Effector CD8-positive, alpha-beta T cell (primary cell): ENCODE data around the gene PHAF1.

ENCODE experiments used
- DNase-seq: peaks from one replicate; lab custom pipeline; 2025; lab: John Stamatoyannopoulos, UW

The PHAF1 gene

DNA sequence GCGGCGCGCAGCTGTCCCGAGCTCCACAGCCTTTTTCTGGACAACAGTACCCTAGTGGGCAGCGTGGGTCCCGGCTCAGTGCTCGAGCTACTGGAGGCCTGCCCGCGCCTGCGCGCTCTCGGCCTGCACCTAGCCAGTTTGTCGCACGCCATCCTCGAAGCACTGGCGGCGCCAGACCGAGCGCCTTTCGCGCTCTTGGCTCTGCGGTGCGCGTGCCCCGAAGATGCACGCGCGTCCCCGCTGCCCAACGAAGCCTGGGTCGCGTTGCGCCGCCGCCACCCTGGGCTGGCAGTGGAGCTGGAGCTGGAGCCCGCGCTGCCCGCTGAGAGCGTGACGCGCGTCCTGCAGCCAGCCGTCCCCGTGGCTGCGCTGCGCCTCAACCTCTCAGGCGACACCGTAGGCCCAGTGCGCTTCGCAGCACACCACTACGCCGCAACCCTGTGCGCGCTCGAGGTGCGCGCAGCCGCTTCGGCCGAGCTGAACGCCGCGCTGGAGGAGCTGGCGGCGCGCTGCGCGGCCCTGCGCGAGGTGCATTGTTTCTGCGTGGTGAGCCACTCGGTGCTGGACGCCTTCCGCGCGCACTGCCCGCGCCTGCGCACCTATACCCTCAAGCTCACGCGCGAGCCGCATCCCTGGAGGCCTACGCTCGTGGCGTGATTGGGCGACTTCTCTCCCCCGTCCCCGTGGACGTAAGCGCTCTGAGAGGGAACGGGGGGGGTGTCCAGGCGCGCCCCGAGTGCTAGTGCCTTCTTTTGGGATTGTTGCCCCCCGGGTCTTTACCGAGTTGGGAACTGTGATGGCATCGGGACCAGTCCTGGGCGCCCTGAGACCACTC is 53.6 kb downstream of the PHAF1 start:
- DNase-seq = no peak

DNA sequence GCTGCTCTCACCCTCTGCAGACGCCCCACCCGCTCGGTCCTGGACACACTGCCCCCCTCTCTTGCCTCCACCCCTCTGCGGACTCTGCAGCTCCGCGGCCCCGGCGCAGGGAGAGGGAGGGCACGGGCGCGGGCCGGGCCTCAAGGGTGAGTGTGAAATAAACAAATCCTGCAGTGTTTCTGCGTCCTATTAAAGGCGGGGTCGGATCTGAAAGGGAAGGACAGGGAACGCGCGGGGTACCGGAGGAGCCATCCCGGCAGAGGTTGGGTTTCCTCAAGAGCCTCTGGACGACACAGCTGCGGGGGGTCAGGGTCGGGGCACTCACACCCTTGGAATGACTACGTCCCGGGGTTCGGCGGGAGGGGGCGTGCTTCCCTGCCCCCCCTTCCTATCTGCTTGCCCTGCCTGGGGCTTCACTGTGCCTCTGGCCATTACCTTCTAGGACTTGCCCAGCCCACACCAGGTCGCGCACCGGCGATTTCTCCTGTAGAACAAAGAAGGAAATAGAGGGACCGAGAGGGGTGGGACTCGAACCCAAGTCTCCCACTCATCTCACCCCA is 54.3 kb downstream of the PHAF1 start:
- DNase-seq = no peak

DNA sequence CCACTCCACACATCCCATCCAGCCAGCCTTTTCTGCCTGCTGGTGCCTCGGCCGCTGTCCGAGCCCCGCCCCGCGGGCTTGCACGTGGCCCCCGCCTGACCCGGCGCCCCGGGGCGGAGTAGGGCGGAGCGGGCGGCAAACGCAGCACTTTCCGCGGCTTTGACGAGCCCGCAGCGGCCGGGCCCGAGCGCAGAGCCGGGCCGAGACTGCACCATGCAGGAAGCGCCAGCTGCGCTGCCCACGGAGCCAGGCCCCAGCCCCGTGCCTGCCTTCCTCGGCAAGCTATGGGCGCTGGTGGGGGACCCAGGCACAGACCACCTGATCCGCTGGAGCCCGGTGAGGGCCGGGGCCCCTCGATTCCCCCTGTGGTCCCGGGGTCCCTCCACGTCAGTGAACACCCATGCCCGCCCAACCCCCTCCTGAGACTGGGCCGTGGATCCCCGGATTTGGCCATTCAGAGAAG is 54.9 kb downstream of the PHAF1 start, which contains the start of gene HSF4:
TSS of gene HSF4 (plus strand) at position 147 of the 463 bp plus-strand sequence. CDS start at position 214, 67 bp downstream.
- no peak for DNase-seq

DNA sequence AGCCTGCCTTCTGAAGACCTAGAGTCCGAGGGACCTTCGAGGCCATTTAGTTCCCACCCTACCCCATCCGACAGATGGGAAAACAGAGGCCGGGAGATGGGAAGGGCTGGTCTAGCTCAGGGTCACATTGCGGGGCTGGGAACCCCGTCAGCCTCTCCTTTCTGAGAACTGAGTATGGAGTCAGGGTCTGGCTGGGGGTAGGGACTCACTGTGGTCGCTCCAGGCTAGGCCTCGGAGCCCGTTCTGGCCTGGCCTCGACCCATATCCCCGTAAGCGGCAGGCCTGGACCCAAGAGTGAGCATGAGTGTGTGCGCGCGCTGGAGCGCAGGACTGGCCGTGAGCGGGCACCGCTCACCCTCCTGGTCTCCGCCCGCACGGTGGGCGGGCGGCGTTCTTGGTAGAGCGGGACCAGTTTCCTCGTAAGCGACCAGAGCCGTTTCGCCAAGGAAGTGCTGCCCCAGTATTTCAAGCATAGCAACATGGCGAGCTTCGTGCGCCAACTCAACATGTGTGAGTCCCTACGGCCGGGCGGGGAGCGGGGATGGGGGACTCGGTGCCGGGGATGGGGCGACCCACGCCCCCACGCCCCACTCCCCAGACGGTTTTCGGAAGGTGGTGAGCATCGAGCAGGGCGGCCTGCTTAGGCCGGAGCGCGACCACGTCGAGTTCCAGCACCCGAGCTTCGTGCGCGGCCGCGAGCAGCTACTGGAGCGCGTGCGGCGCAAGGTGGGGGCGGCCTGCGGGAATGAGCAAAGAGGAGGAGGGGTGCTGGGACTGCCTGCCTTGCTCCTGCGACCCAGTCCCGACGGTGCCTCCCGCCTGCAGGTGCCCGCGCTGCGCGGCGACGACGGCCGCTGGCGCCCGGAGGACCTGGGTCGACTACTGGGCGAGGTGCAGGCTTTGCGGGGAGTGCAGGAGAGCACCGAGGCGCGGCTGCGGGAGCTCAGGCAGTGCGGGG is 55.7 kb downstream of the PHAF1 start:
- no peak for DNase-seq

DNA sequence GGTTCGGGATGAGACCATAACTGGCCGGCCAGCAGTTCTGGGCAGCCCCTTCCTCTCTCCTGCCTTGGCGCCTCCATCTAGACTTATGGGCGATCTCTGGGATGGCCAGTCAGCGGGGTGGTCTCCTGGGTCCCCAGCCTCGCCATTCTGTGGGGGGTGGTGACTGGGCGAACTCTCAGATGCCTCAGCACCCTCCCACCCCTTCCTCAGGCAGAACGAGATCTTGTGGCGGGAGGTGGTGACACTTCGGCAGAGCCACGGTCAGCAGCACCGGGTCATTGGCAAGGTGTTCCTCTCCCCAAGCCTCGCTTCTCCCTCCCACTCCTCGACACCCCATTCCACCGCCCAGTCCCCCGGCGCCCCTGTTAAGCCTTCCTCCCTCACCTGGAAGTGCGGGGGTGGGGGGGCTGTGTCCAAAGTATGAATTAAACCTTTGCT is 56.4 kb downstream of the PHAF1 start:
- no peak for DNase-seq

DNA sequence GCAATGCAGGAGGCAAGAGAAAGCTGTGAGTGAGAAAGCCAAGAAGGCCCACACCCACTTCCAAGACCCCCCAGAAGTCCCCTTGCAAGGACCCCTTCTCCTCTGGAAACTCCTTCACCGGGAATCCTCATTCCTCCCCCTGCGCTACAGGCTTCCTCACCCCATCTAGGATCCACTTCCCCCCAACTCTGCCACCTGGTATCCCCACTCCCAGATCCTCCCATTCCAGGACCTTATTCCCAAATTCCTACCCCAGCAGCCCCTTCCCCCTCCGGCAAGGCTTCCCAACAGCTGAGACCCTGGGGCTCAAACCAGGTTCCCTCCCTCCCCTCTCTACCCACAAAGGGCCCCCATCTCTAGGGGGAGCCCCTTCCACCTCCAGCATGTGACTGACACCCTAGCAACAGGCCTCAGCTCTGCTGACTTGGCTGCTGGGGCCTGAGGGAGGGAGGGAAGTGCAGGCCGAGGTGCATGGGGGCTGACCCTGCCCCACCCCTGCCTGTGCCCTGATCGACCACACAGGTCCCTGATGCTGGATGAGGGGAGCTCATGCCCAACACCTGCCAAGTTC is 56.9 kb downstream of the PHAF1 start:
- no peak for DNase-seq

DNA sequence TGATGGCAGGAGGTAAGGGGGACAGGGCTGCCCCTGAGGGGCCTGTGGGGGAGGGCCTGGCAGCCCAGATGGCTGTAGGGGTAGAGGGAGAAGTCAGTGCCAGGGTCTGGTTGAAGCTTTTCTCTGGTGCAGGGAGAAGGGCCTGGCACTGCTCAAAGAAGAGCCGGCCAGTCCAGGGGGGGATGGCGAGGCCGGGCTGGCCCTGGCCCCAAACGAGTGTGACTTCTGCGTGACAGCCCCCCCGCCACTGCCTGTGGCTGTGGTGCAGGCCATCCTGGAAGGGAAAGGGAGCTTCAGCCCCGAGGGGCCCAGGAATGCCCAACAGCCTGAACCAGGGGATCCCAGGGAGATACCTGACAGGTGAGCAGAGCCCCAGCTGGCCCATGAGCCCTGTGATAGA is 57.8 kb downstream of the PHAF1 start:
- no peak for DNase-seq

DNA sequence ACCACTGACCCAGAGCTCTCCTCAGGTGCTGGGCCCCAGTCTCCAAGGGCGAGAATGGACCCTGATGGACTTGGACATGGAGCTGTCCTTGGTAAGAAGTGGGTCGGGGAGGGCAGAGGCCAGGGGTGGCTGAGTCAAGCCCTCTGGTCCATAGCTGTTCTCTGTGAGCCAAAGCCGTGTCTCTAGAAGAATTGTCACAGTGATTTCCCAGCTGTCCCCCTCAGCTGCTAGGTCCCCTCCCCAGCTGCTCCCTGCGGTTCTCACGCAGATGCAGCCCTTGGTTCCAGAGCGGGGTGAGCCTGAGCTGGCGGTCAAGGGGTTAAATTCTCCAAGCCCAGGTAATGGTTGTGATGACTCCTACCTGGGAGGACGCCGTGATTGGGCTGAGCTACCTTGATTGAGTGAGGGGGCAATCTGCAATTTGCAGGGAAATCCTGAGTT is 59.3 kb downstream of the PHAF1 start:
- no peak for DNase-seq

DNA sequence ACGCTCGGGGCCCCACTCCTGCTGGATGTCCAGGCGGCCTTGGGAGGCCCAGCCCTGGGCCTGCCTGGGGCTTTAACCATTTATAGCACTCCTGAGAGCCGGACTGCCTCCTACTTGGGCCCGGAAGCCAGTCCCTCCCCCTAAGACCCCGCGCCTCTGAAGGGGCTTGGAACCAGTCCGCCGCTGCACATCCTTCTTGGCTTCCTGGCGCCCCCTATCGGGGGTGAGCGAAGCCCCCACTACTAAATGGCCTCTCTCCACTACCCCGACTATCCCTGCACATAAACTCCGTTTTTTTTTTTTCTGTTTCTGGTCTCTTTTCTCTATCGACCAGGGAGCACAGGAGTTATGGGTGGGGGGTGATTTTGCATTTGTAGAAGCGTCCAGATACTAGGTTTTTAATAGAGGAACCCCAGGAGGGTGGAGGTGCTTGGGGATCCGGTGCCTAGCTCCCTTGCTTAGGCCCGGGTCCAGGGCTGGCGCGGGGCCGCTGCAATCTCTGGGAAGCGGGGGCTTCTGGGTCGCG is 60.0 kb downstream of the PHAF1 start:
- peak; percentile 32 for DNase-seq

DNA sequence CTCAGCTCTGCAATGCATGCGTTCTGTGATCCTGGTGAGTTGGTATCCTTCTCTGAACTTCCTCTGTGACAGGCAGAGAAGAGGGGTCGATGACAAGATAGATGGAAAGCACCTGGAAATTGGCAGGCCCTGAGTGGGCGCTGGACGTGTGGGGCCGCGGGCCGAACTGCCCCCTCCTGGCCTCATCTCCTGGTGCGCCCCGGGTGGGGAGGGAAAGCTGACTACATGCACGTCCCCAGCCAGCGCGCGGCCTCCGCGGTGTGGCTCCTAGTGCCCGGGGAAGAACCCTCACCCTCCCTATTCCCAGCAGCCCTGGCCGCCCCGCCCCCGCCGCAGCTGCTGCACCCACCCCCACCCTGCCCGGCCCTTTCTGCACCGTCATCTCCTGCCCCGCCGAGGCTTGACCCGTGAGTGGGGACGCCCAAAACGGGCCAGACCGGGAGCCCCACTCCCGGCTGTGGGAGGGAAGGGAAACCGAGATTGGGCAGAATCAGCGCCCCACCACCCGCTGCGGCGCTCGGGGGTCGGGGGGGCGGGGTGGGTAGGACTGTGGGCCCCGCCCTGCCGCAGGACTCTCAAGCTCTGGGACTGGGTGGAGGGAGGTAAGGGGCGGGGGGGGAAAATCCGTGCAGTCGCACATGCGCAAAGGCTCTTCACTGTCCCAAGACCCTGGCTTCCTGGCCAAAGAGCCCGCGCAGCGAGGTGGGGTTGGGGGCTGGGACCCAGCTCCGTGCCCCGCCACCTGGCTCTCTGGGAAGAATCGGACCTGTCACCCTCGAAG is 60.6 kb downstream of the PHAF1 start, which contains the start of gene NOL3:
TSS of gene NOL3 (plus strand) at position 371 of the 781 bp plus-strand sequence.
- DNase-seq = no peak

DNA sequence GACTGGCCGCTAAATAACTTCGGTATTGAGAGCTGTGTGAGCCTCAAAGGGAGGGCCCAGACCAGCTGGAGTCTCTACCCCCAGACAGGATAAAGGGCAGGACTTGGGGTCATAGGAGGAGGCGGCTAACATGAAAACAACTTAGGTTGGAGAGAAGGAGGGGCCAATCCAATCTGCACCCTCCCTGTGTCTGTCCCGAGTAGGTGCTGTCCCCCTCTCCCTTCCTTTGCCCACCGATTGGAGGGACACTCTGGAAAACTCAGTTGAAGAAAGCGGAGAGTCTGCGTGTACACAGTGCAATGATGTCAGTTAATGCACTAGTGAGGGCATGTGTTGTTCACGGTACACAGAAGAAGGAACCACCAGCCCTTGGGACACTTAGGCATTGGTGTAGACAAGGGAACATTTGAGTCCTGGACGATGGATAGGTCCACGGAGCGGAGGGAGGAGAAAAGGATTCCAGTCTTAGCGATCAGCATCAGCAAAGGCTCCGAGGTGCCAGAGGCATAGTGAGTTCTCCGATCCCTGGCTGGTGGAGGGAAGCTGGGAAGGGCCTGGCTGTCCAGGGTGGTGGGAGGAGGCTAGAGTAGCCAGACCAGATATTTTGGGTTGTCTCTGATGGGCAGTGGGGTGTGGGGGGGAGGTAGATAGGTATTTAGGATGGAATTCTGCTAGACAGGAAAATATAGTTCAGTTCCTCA is 61.4 kb downstream of the PHAF1 start:
- no peak for DNase-seq

DNA sequence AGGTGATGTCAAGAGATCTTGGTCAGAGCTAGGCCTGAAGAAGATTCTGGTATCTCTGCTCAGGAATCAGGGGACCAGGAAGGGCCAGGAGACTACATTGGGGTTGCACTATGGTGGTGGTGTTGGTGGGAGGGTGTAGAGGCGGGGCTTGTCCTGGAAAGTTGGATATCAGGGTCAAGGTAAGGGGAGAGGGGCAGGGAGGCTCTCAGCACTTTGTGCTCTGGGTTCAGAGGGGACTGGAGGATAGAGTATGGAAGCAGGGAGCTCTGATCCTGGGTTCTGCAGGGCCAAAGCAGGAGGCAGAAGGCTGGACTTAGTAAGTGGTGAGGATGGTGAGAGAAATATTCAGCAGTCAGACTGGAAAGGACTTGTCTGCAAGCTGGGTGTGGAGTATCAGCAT is 63.6 kb downstream of the PHAF1 start:
- DNase-seq = no peak

DNA sequence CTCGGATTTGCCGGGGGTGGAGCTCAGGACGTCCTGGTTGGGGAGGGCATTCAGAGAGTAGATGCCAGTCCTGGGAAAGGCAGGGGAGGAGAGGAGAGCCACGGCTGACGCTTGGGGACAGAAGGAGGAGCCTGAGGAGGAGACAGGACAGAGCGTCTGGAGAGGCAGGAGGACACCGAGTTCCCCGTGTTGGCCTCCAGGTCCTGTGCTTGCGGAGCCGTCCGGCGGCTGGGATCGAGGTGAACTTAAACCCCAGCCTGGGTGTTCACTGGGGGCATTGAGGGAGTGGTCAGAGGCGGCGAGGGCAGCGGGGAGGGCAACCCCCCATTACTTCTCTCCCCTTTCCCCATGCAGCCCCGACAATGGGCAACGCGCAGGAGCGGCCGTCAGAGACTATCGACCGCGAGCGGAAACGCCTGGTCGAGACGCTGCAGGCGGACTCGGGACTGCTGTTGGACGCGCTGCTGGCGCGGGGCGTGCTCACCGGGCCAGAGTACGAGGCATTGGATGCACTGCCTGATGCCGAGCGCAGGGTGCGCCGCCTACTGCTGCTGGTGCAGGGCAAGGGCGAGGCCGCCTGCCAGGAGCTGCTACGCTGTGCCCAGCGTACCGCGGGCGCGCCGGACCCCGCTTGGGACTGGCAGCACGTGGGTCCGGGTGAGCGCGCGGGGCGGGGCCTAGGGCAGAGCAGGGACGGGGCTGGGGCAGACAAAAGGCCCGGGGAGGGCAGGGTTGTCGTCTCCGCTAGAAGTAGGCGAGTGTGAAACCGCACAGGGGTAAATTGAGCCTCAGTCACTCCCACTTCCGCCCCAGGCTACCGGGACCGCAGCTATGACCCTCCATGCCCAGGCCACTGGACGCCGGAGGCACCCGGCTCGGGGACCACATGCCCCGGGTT is 64.3 kb downstream of the PHAF1 start:
- peak; percentile 30 for DNase-seq

DNA sequence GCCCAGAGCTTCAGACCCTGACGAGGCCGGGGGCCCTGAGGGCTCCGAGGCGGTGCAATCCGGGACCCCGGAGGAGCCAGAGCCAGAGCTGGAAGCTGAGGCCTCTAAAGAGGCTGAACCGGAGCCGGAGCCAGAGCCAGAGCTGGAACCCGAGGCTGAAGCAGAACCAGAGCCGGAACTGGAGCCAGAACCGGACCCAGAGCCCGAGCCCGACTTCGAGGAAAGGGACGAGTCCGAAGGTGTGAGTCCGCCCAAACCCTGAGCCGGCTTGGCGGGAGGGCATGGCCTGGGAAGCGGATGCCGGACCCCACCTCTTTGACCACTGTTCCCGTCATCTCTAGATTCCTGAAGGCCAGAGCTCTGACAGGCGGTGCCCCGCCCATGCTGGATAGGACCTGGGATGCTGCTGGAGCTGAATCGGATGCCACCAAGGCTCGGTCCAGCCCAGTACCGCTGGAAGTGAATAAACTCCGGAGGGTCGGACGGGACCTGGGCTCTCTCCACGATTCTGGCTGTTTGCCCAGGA is 65.0 kb downstream of the PHAF1 start:
- no peak for DNase-seq

DNA sequence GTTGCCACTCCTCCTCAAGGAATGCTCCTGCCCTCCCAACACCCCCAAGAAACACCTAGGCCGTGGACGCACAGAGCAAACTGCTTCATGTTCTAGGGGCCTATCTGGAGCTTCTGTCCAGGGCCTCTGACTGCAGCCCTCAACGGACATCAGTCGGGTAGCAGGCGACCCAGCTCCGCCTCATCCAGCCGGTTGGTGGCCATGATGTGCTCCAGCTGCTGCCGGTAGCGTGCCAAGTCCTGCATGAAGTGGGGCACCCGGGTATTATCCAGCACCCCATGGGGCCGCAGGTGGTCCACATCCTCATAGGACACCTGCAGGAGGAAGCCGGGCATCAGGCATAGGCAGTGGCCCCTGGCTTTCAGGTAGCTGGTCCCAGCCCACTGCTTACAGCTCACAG is 66.9 kb downstream of the PHAF1 start:
- no peak for DNase-seq

DNA sequence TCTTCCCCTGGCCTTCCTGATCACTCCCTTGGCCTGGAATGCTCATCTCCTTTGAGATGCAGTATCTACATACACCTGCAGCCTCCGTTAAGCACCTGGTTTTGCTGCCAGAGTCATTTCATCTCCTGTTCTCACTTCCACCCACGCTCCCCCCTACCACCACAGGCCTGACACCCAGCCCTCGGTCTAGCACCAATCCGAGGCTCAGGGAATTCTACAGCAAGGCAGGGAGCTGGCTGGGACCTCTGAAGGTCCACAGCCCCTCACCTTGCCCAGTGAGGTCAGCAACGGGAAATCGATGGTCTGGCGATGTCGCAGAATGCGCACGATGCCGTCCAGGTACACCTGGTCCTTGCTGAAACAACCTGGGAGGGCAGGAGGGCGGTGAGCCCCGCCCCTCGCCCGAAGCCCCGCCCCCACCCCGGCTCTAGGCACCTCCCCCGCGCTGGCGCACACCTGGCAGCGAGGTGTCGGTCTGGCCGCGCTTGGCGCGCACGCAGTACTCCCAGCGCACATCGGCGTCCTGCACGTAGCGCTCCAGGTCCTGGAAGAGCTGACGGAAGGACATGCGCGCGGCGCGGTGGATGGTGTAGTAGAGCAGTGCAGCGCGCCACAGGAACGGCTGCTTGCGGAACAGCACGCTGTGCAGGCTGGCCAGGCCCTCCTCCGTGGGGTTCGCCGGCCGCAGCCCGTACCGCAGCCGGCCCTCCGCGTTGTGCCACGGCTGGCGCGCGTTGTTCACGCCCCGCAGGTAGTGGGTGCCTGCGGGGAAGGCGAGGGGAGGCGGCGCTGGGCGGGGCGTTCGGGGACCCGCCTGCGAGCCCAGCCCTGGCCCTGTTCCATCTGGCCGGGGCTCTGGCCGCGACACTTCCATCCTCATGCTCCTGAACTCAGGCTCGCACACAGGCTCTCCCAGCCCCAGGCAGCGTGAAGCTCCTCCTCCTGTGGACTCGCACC is 68.3 kb downstream of the PHAF1 start:
- peak; percentile 18 for DNase-seq

DNA sequence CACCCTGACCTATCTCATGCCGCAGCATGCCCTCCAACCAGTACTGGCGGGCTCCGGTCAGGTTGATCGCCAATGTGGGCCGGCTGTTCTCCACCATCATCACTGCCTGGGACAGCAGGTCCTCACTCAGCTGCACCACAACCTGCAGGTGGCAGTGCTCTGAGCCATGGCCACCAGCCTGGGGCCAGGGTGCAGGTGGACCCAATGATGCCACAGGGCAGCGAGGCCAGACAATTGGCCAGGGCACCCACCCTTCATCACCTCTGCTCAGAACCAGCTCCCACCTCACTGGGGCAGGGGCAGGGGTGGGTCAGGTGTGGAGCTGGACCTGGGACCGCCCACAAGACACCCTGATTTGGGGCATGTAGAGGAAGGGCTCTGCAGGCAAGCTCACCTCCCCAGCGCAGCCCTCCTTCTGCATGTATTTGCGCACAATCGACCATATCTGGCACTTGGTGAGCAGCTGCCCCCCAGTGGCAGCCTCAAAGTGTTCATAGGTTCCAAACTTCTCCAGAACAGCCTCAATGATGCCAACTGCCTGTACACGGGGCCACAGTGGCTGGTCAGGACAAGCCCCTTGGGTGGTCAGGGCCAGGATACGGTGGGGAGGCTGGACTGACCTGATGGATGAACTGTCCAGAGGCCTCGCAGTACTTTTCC is 69.8 kb downstream of the PHAF1 start:
- DNase-seq = no peak
